K562 (cell line): ENCODE results near the gene SCP2. TPM values are rescaled to one million over a fixed set of nuclear protein-coding genes. Genes with fewer than 3 reads are reported as not detected.

Experiments used
- ATAC-seq: fragments of 200-7000 bp; cut with Tn5 transposase; 3 replicates; pipeline ENCODE4 v1.9.1; 2020; ENCODE audit warnings: moderate library complexity
- BruUV-seq: library from RNA; stranded (reverse); fragments of 400-500 nt; replicated peaks from 2 replicates; lab custom pipeline; 2021; lab: Mats Ljungman, UMichigan
- CTCF ChIA-PET: fragments of 300-600 bp; formaldehyde crosslinking; extraction: SDS; loops from one replicate; lab custom pipeline; 2021; ENCODE audit warnings: low intra/inter-chr PET ratio; lab: Yijun Ruan, JAX
- POLR2A ChIA-PET: fragments of 300-600, 350-650 bp; sonication (Branson Sonifier 250); formaldehyde crosslinking; extraction: SDS; loops from one replicate; lab custom pipeline; 2021; ENCODE audit warnings: antibody characterized with exemption, inconsistent platforms; lab: Yijun Ruan, JAX
- DNase-seq, 4 experiments: peaks; one replicate each; pipeline versions ENCODE4 v3.0.0 to v3.0.0-alpha.2; 2011 to 2018; ENCODE audit warnings: low spot score in 3 of 4, mixed read lengths in 3 of 4; ENCODE audit errors: extremely low read depth in 1 of 4
- FAIRE-seq: peaks from 2 replicates; lab custom pipeline; 2011; peaks lifted over from hg19 to GRCh38; lab: Jason Lieb, UNC
- H2AFZ ChIP-seq: 2 replicates; pipeline ENCODE4 v1.6.0; 2011; ENCODE audit warnings: low read depth, low read length, control low read depth, inconsistent platforms
- H3K27ac ChIP-seq: fragments of 200-600 bp; 3 replicates; pipeline ENCODE4 v1.8.0; 2011; ENCODE audit warnings: low read depth, mild to moderate bottlenecking, control low read depth, inconsistent platforms, low read length, moderate library complexity, mixed read lengths; ENCODE audit errors: extremely low read depth
- H3K27me3 ChIP-seq, 2 experiments: fragments of 300-600 bp in 1 of 2; 2 replicates in 1 of 2; 3 replicates in 1 of 2; pipeline versions ENCODE4 v1.6.0 to v1.8.0; 2011; ENCODE audit warnings: inconsistent platforms in 2 of 2, low read length in 2 of 2, mild to moderate bottlenecking in 1 of 2, mixed read lengths in 1 of 2, moderate library complexity in 1 of 2; ENCODE audit not compliant: control insufficient read depth in 2 of 2, insufficient read depth in 2 of 2
- H3K36me3 ChIP-seq: fragments of 300-600 bp; 3 replicates; pipeline ENCODE4 v1.8.0; 2011; ENCODE audit warnings: mild to moderate bottlenecking, low read length, inconsistent platforms; ENCODE audit not compliant: control insufficient read depth, insufficient read depth
- H3K4me1 ChIP-seq, 2 experiments: fragments of 200-600 bp in 1 of 2; replicated peaks in 1 of 2; 2 replicates in 1 of 2; 3 replicates in 1 of 2; pipeline versions ENCODE4 v1.5.1 to v1.8.0; 2011; ENCODE audit warnings: inconsistent platforms in 2 of 2, low read length in 2 of 2, mild to moderate bottlenecking in 1 of 2, mixed read lengths in 1 of 2, moderate library complexity in 1 of 2; ENCODE audit not compliant: control insufficient read depth in 2 of 2, insufficient read depth in 2 of 2
- H3K4me2 ChIP-seq: 2 replicates; pipeline ENCODE4 v1.6.1; 2011; ENCODE audit warnings: low read length, control low read depth, inconsistent platforms, mixed read lengths; ENCODE audit not compliant: insufficient read depth
- H3K4me3 ChIP-seq: fragments of 200-600 bp; sonication (generic), shearing (Covaris generic); 2 replicates; pipeline ENCODE4 v1.5.1; 2016; ENCODE audit warnings: control low read depth, inconsistent platforms
- H3K79me2 ChIP-seq: fragments of 200-600 bp; 3 replicates; pipeline ENCODE4 v1.8.0; 2011; ENCODE audit warnings: low read length, inconsistent platforms; ENCODE audit not compliant: control insufficient read depth, insufficient read depth
- H3K9ac ChIP-seq, 2 experiments: 2 replicates each; pipeline versions ENCODE4 v1.6.0 to v1.6.1; 2011; ENCODE audit warnings: low read depth in 2 of 2, low read length in 2 of 2, control low read depth in 1 of 2, inconsistent platforms in 1 of 2, mild to moderate bottlenecking in 1 of 2, mixed read lengths in 1 of 2; ENCODE audit not compliant: insufficient read depth in 1 of 2
- H3K9me1 ChIP-seq: one replicate; pipeline ENCODE4 v1.6.0; 2011; ENCODE audit warnings: inconsistent platforms, mild to moderate bottlenecking, low read length, moderate library complexity; ENCODE audit not compliant: control insufficient read depth, insufficient read depth
- H3K9me3 ChIP-seq: replicated peaks from 2 replicates; pipeline ENCODE4 v1.5.1; 2011; ENCODE audit warnings: low read depth, low read length, inconsistent platforms; ENCODE audit not compliant: control insufficient read depth, insufficient read depth
- H4K20me1 ChIP-seq: replicated peaks from 2 replicates; pipeline ENCODE4 v1.6.1; 2011; ENCODE audit warnings: low read length, inconsistent platforms, mixed read lengths; ENCODE audit not compliant: control insufficient read depth, insufficient read depth
- FOXA3 ChIP-seq, 2 experiments: fragments of 450-650 bp in 1 of 2; sonication (generic) in 1 of 2; formaldehyde crosslinking; IDR thresholded peaks in 1 of 2; conservative IDR thresholded peaks in 1 of 2; 2 replicates each; pipeline versions ENCODE4 v1.4.0 to v1.8.0; 2020 to 2022; ENCODE audit warnings: mild to moderate bottlenecking in 2 of 2, missing genetic modification reagents in 1 of 2
- HDAC1 ChIP-seq, 2 experiments: fragments of 450-650 bp; IDR thresholded peaks; 2 replicates each; pipeline ENCODE4 v1.6.1; 2016 to 2017; ENCODE audit warnings: inconsistent platforms in 1 of 2, mild to moderate bottlenecking in 1 of 2, moderate library complexity in 1 of 2
- MAX ChIP-seq: sonication (generic); formaldehyde crosslinking; IDR thresholded peaks from 2 replicates; pipeline ENCODE4 v1.9.0; 2022; ENCODE audit warnings: mild to moderate bottlenecking, missing genetic modification reagents
- NONO ChIP-seq, 2 experiments: fragments of 200-400 bp in 1 of 2; fragments of 450-650 bp in 1 of 2; formaldehyde crosslinking in 1 of 2; IDR thresholded peaks; 2 replicates each; pipeline ENCODE4 v1.6.1; 2017; ENCODE audit warnings: low read depth in 2 of 2, mild to moderate bottlenecking in 2 of 2, moderate library complexity in 2 of 2, low read length in 1 of 2
- RBM22 ChIP-seq: fragments of 200-400 bp; formaldehyde crosslinking; IDR thresholded peaks from 2 replicates; pipeline ENCODE4 v1.6.1; 2018; ENCODE audit warnings: low read length, low read depth; ENCODE audit not compliant: poor library complexity, severe bottlenecking
- SIX5 ChIP-seq, 2 experiments: IDR thresholded peaks; 2 replicates each; pipeline ENCODE4 v1.6.1; 2011; ENCODE audit warnings: low read length in 2 of 2, borderline replicate concordance in 1 of 2, low read depth in 1 of 2, mild to moderate bottlenecking in 1 of 2, moderate library complexity in 1 of 2; ENCODE audit not compliant: insufficient read depth in 1 of 2
- ZNF57 ChIP-seq: fragments of 450-650 bp; formaldehyde crosslinking; IDR thresholded peaks from 2 replicates; pipeline ENCODE4 v1.4.0; 2020; ENCODE audit warnings: mild to moderate bottlenecking, moderate library complexity
- ZNF609 ChIP-seq: sonication (generic); formaldehyde crosslinking; IDR thresholded peaks from 2 replicates; pipeline ENCODE4 v1.8.1; 2023; ENCODE audit warnings: missing genetic modification reagents, mild to moderate bottlenecking, borderline replicate concordance
- WGBS: fragments of 100-300 bp; shearing (Covaris generic); methylation state at CpG from one replicate; pipeline ENCODE4 v1.1.6; 2016; ENCODE audit warnings: low coverage, mixed read lengths; ENCODE audit not compliant: insufficient coverage; ENCODE audit errors: missing lambda C conversion rate; 5-methylcytosine and 5-hydroxymethylcytosine counted together
- in situ Hi-C: fragments of 300-500 bp; cut with MboI; formaldehyde crosslinking; loops from 4 replicates; pipeline ENCODE4 v1.15.0; 2018; ENCODE audit warnings: inconsistent platforms, mixed read lengths
- intact Hi-C: fragments of 100-400 bp; cut with micrococcal nuclease; formaldehyde crosslinking; loops from 2 replicates; pipeline ENCODE4 v1.14.2; 2022
- polyA plus RNA-seq, 8 experiments: library from polyadenylated mRNA; depleted of rRNA in 4 of 8; stranded (reverse) in 5 of 8; unstranded in 3 of 8; fragments of >200 nt; fragmentation: Nextera tagmentation in 2 of 8; fragmentation: Illumina TruSeq in 1 of 8; extraction: Ambion mirVana in 2 of 8; extraction: Trizol in 1 of 8; gene quantifications; 2 replicates each; pipeline versions ENCODE4 v1.2.1 to v1.2.3, GENCODE V29; 2011 to 2014; ENCODE audit warnings: inconsistent platforms in 1 of 8, missing spikeins in 1 of 8
- total RNA-seq, 7 experiments: library from RNA; depleted of rRNA in 6 of 7; stranded (reverse); fragments of >200 nt in 6 of 7; fragmentation: Illumina TruSeq in 2 of 7; extraction: Trizol in 2 of 7; gene quantifications; 2 replicates each; pipeline versions ENCODE4 v1.2.1 to v1.2.3, GENCODE V29; 2011 to 2021; ENCODE audit warnings: low replicate concordance in 1 of 7

Gene SCP2
- total and polyA plus RNA-seq, 9 of the 15 experiments (the other 6 are each of a cell fraction or from before 2014, with no cell fraction given) = 63.8 to 258 (median 106) TPM

- peaks cover 0 to 2% of the 10 kb centered on the region in 2 experiments; a peak in 3 of 5 replicates for H3K4me1 ChIP-seq
- H3K27me3 ChIP-seq = no peaks in the 10 kb centered on the region
- no peak overlapping the region for H2AFZ ChIP-seq
- ChIA-PET CTCF (no interaction called here), POLR2A (no interaction called here)
- DNase-seq (no peak), FAIRE-seq (no peak), ATAC-seq (no peak)
- no peak overlapping the region for H3K9ac ChIP-seq
- no peaks in the 10 kb centered on the region for H3K9me3 ChIP-seq
- no peak overlapping the region for H3K4me3 ChIP-seq
- intact Hi-C loops = no loop called here
- no peak overlapping the region for H3K4me2 ChIP-seq
- in situ Hi-C loops = no loop called here
- BruUV-seq = no TSS peak
- 58% methylated on average over 4 of the region's 4 CpGs for WGBS
- peaks cover 54% of the 10 kb centered on the region for H3K36me3 ChIP-seq
- H4K20me1 ChIP-seq = no peaks in the 10 kb centered on the region
- no peaks in the 10 kb centered on the region for H3K9me1 ChIP-seq
- H3K79me2 ChIP-seq = no peaks in the 10 kb centered on the region
- TF ChIP-seq RBM22 = no peak
- TF ChIP-seq HDAC1 (IDR thresholded peaks at IDR 0.05) = no peak
- no peak for TF ChIP-seq FOXA3 (CRISPR knock-in tag; conservative IDR thresholded peaks at IDR 0.05 in 1 of 2, IDR thresholded peaks at IDR 0.05 in 1 of 2)
- no peak for TF ChIP-seq ZNF57 (CRISPR knock-in tag)
- TF ChIP-seq ZNF609 (CRISPR knock-in tag) = no peak
- no peak for TF ChIP-seq NONO (IDR thresholded peaks at IDR 0.05; ENCODE audit: low read depth in 2 of 2, low read length in 1 of 2)
- TF ChIP-seq MAX (CRISPR knock-in tag) = no peak
- TF ChIP-seq SIX5 (IDR thresholded peaks at IDR 0.05; ENCODE audit: borderline replicate concordance in 1 of 2, insufficient read depth in 1 of 2, low read depth in 1 of 2, low read length in 2 of 2) = no peak
- no peak overlapping the region for H3K27ac ChIP-seq
Observed at GRCh38 chr1:52899445-52899894, 27.6 kb upstream of the SCP2 start.
